Camera-type eye (tissue), 1 donor: ENCODE data around the gene KHK. TPM values are rescaled to one million over a fixed set of nuclear protein-coding genes. Genes with fewer than 3 reads are reported as not detected.

Experiments
- total RNA-seq: library from RNA; depleted of rRNA; stranded (reverse); fragments of >200 nt; gene quantifications from one replicate; pipeline ENCODE4 v1.2.3, GENCODE V29; 2014

KHK gene
- total RNA-seq = 2.5 TPM

GRCh38 chr2:27086724-27087593, at the start of gene KHK:
TSS of gene KHK (plus strand) at chr2:27086772. CDS start at chr2:27087260, 488 bp downstream.

DNA sequence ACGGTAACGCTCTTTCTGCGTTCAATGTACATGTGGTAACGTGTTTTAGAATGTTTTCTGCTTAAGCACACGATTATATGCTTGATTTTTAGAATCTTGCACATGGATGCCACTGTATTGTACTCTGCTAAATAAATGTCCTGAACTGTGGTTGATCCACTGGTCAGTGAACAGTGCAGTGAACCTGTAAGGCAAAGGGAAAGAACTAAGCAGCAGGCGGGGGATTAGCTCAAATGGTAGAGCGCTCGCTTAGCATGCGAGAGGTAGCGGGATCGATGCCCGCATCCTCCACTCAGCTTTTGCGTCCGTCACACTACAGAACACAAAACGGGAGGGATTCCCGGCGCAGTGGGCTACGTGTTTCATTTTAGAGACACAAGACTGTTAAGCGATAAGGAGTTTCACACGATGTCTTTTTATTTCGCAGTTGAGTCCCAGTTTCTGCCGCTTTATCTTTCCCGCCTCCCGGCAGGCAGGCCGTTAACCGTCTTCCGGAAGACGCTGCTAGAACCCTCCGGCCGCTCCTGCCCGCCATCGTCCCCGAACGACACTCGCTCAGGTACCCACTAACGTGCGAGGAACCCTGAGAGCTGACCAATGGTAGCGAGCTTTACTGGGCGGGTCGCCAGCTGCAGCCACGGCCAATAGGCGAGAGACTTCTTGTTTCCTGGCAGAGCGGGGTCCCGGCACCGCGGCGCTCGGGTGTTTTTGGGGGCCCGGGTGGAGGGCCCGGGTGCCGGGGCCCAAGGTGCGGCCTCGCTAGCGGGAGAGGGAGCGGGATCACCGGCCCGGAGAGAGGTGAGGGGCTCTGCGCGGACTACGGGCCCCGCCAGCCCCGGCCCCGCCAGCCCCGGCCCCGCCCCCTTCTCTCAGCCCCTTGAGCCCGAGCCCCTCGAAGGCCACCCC, 35.3 kb upstream of the KHK start, which contains the start of gene AGBL5:
TSS of gene AGBL5 (plus strand) at position 673 of the 906 bp plus-strand sequence. CDS start 1,291 bp downstream, outside the sequence.

DNA sequence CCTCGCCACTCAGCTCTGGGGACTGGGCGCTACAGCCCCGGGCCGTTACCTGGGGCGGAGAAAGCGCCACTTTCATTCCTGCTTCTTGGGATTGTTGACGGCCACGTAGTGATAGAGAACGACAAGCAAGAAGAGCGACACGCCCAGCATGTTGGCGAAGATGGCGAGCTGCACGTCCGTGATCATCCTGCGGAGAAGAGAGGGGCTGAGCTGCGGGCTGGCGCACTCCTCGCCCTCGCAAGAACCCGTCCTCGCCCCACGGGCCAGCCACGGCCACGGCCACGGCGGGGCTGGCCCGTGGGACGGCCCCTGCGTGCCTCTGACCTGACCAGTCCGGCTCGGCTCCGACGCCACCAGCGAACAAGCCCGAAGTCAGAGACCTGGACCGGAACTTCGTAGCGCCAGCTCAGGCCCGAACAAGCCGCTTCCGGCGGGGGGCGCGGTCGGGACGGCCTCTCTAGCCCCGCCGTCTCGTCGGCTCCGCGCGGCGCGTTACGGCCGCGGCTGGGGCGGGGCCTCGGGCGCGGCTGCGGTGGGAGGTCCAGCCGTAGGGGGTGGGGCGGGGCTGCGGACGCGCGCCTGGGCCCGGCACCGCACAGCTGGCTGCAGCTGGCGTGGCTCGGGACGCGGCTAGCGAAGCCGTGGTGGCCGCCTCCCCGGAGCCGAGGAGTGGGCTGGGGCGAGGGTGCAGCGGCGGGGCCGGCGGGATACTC, 15.1 kb upstream of the KHK start, which contains the start of gene OST4:
TSS of gene OST4 (minus strand) at position 378 of the 713 bp plus-strand sequence.

DNA sequence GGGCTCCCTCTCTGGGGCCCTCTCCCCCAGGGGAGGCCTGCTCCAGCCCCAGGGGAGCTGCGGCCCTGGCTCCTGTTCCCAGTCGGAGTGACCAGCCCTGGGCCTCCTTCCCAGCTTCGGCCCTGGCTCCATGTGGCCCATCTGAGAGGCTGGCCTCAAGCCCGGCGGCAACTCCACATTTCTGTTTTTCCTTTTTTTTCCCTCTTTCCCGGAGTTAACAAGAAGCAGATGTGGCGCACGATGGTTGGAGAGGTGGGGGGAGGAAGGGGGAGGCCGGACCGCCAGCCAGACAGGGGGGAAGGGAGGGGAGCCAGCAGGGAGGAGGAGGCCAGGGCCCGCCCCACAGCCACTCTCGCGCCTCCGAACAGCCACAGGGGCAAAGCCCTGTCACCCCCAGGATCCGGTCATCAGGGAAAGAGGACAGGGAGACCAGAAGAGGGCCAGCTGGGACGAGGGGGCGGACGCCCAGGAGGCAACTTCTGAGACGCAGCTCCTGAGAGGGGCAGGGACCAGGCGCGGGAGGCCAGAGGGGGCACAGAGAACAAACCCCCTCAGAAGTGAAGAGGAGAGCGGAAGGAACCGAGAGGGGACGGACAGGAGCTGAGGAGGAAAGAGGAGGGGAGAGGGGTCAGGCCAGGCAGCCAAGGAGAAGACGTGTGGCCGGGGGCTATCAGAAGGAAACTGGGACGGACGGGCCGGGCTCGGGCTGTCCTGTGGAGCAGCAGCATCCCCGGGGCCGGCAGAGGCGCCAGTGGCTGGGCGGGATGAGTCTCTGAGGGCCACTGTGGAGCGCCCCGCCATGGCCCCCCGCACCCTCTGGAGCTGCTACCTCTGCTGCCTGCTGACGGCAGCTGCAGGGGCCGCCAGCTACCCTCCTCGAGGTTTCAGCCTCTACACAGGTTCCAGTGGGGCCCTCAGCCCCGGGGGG, 8.0 kb upstream of the KHK start, which contains the start of gene EMILIN1:
TSS of gene EMILIN1 (plus strand) at position 349 of the 928 bp plus-strand sequence. CDS start at position 800, 451 bp downstream.

GRCh38 chr2:27118525-27119329, 32.2 kb downstream of the KHK start, which contains the start of gene CGREF1:
TSS of gene CGREF1 (minus strand) at chr2:27119128. CDS start at chr2:27104366, 14,762 bp downstream.

DNA sequence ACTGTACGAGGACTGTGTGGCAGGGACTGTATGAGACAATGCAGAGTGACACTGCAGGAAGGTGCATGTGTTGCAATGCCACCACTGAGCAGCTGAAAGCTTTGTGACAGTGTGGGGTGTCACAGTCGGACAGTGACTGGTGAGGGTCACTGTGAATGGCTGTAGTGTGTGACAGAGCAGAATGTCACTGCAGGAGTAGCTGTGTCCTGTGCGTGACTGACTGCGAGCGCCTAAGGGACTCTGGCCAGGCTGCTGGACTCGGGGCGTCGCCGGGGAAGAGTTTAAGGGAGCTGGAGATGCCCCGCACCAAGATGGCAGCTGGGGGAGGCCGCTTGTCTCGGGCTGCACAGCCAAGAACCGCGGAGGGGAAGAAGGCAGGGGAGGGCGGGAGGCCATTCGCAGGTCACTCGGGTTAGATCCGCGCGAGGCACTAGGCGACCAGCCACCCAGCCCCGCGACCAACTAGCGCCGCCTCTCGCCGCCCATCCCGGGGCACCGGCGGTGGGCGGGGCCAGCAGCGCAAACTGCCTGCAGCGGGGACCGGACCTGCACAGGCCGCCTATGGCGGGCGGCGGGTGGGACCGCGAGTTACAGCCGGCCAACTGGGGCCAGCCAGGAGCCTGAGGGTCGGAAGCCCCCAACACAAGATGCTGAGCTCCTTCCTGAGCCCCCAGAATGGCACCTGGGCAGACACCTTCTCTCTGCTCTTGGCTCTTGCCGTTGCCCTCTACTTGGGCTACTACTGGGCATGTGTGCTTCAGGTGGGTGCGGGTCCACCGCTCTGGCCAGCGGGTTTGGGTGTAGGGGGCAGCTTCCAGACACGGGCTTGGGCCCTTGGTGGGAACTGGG, 37.0 kb downstream of the KHK start, which contains the start of gene ABHD1:
TSS of gene ABHD1 (plus strand) at position 514 of the 849 bp plus-strand sequence. CDS start at position 648, 134 bp downstream.

DNA sequence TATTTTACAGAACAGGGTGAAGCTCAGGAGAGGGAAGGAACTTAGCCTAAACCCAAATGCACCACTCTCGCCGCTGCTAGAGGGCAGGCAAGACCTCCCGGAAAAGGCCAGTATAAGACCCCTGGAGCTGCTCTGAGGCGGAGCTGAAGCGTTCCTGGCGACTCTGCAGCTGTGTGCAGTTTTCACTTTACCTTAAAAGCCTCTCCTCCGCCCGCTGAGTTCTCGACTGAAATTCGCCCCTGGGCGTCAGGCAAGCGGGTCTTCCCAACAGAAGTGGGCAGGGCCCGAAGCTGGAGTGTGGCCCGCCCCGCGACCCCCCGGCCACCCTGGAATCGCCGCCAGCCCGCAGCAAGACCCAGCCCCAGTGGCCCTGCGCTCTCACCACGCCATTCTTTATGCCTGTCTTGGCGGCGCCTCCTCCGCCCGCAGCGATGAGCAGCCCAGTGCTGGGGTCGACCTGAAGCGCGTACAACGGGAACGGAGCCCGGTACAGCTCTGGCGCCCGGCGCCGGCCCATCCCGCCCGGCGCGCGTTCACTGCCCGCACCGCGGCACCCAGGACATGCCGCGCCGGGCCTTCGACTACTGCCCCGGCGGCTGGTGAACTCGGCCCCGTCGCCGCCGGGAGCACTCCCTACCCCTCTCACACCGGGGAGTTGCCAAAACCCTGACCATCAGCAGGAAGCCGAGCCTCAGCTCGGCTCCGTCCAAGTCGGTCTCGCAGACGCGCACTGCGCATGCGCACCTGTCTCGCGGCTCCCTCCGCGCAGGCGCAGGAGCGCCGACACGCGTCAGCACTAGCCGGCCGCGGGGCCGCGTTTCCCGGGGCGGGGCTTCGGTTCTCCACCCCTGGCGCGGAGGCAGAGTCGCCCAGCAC, 47.6 kb downstream of the KHK start, which contains the start of gene PREB:
TSS of gene PREB (minus strand) at position 732 of the 876 bp plus-strand sequence. CDS start at position 517, 215 bp downstream.

GRCh38 chr2:27139310-27139709, 52.7 kb downstream of the KHK start, which contains the start of gene PRR30:
TSS of gene PRR30 (minus strand) at chr2:27139410. CDS start at chr2:27138329, 1,081 bp downstream.

GRCh38 chr2:27148801-27149439, 62.3 kb downstream of the KHK start, which contains the start of gene TCF23:
TSS of gene TCF23 (plus strand) at chr2:27149004. CDS start at chr2:27149134, 130 bp downstream.

Other genes starting within 250 kb of the KHK start
- gene DPYSL5, start 238.6 kb upstream of the KHK start, total RNA-seq = 40.3 TPM
- gene MAPRE3, start 116.1 kb upstream of the KHK start, total RNA-seq = 21.6 TPM
- gene TMEM214, start 53.8 kb upstream of the KHK start, total RNA-seq = 61.0 TPM
- gene AGBL5, start 35.1 kb upstream of the KHK start, total RNA-seq = 19.0 TPM
- 272 TPM for gene OST4, start 15.1 kb upstream of the KHK start, total RNA-seq
- 72.2 TPM for gene EMILIN1, start 8.2 kb upstream of the KHK start, total RNA-seq
- gene CGREF1, start 32.4 kb downstream of the KHK start, total RNA-seq = 12.1 TPM
- gene ABHD1, start 37.0 kb downstream of the KHK start, total RNA-seq = 0.49 TPM
- 41.9 TPM for gene PREB, start 47.9 kb downstream of the KHK start, total RNA-seq
- not detected for gene PRR30, start 52.6 kb downstream of the KHK start, total RNA-seq
- gene TCF23, start 62.2 kb downstream of the KHK start, total RNA-seq = 0.11 TPM
- 102 TPM for gene ATRAID, start 125.3 kb downstream of the KHK start, total RNA-seq
- gene SLC5A6, start 125.5 kb downstream of the KHK start, total RNA-seq = 40.4 TPM
- 34.4 TPM for gene CAD, start 130.6 kb downstream of the KHK start, total RNA-seq
- 0.27 TPM for gene SLC30A3, start 176.3 kb downstream of the KHK start, total RNA-seq
- not detected for gene DNAJC5G, start 188.7 kb downstream of the KHK start, total RNA-seq
- 4.7 TPM for gene TRIM54, start 195.7 kb downstream of the KHK start, total RNA-seq
- gene UCN, start 221.7 kb downstream of the KHK start, total RNA-seq = 4.7 TPM
- gene MPV17, start 236.3 kb downstream of the KHK start, total RNA-seq = 62.5 TPM